ENCODE measurements around the gene DRAM1.
"Not testable (repeated sequence)": the region's sequence is repeated elsewhere in the genome, so short reads cannot be mapped to it uniquely, and the experiment has no call there.

The DRAM1 gene

GRCh38 chr12:101859664-101860607 lies 17.4 kb upstream of the DRAM1 start:
- DNase-seq (ENCODE audit: low read depth): no peak

- DNase-seq (ENCODE audit: low read depth): not testable (repeated sequence)
Observed at GRCh38 chr12:101861688-101862087, 15.7 kb upstream of the DRAM1 start.

GRCh38 chr12:101862245-101862644 lies 15.1 kb upstream of the DRAM1 start:
- no peak for DNase-seq (ENCODE audit: low read depth)

GRCh38 chr12:101863981-101864380 lies 13.4 kb upstream of the DRAM1 start:
- DNase-seq (ENCODE audit: low read depth): no peak

- DNase-seq (ENCODE audit: low read depth): no peak
Observed at GRCh38 chr12:101866615-101867373, 10.6 kb upstream of the DRAM1 start.

GRCh38 chr12:101867619-101868018 lies 9.8 kb upstream of the DRAM1 start:
- DNase-seq (ENCODE audit: low read depth): not testable (repeated sequence)

- no peak for DNase-seq (ENCODE audit: low read depth)
Observed at GRCh38 chr12:101870925-101871324, 6.5 kb upstream of the DRAM1 start.

- DNase-seq (ENCODE audit: low read depth): no peak
Observed at GRCh38 chr12:101875162-101875561, 2.2 kb upstream of the DRAM1 start.

GRCh38 chr12:101876322-101876860 lies 989 bp upstream of the DRAM1 start:
- no peak for DNase-seq (ENCODE audit: low read depth)

- no peak for DNase-seq (ENCODE audit: low read depth)
Observed at GRCh38 chr12:101877806-101878242, 444 bp downstream of the DRAM1 start.

GRCh38 chr12:101878243-101878821 lies 952 bp downstream of the DRAM1 start:
- no peak for DNase-seq (ENCODE audit: low read depth)

GRCh38 chr12:101880769-101881168 lies 3.4 kb downstream of the DRAM1 start:
- DNase-seq (ENCODE audit: low read depth): no peak

GRCh38 chr12:101881228-101881627 lies 3.8 kb downstream of the DRAM1 start:
- DNase-seq (ENCODE audit: low read depth): no peak

- no peak for DNase-seq (ENCODE audit: low read depth)
Observed at GRCh38 chr12:101884174-101884573, 6.8 kb downstream of the DRAM1 start.

GRCh38 chr12:101884781-101885340 lies 7.5 kb downstream of the DRAM1 start:
- not testable (repeated sequence) for DNase-seq (ENCODE audit: low read depth)

- no peak for DNase-seq (ENCODE audit: low read depth)
Observed at GRCh38 chr12:101885912-101886561, 8.7 kb downstream of the DRAM1 start.

GRCh38 chr12:101889211-101889752 lies 11.9 kb downstream of the DRAM1 start:
- no peak for DNase-seq (ENCODE audit: low read depth)

GRCh38 chr12:101891462-101891971 lies 14.1 kb downstream of the DRAM1 start:
- no peak for DNase-seq (ENCODE audit: low read depth)

GRCh38 chr12:101892794-101893193 lies 15.4 kb downstream of the DRAM1 start:
- no peak for DNase-seq (ENCODE audit: low read depth)

- no peak for DNase-seq (ENCODE audit: low read depth)
Observed at GRCh38 chr12:101901777-101902176, 24.4 kb downstream of the DRAM1 start.

- no peak for DNase-seq (ENCODE audit: low read depth)
Observed at GRCh38 chr12:101902641-101903040, 25.3 kb downstream of the DRAM1 start.

Data from T follicular helper cell (primary cell).